PC-3 (cell line): ENCODE data around the gene RBM26. TPM values are rescaled to one million over a fixed set of nuclear protein-coding genes. Genes with fewer than 3 reads are reported as not detected.

ENCODE experiments used
- ATAC-seq: fragments of 200-7000 bp; cut with Tn5 transposase; 2 replicates; pipeline ENCODE4 v1.9.1; 2020; ENCODE audit warnings: mild to moderate bottlenecking, moderate library complexity
- BruUV-seq: library from RNA; stranded (reverse); fragments of 400-500 nt; replicated peaks from 2 replicates; lab custom pipeline; 2021; lab: Mats Ljungman, UMichigan
- CTCF ChIA-PET: fragments of 300-600 bp; sonication (Branson Sonifier 250); formaldehyde crosslinking; loops from one replicate; lab custom pipeline; 2022; ENCODE audit warnings: antibody characterized with exemption; lab: Charles Lee
- POLR2A ChIA-PET: fragments of 300-600 bp; sonication (Branson Sonifier 250); formaldehyde crosslinking; loops from one replicate; lab custom pipeline; 2022; ENCODE audit warnings: antibody characterized with exemption; ENCODE audit not compliant: unreplicated experiment; lab: Charles Lee
- DNase-seq: peaks from one replicate; pipeline ENCODE4 v3.0.0-alpha.2; 2015
- H2AFZ ChIP-seq: fragments of 300-600 bp; sonication (generic); 2 replicates; pipeline ENCODE4 v1.6.0; 2016; ENCODE audit warnings: antibody characterized with exemption, low read length
- H3F3A ChIP-seq: fragments of 300-600 bp; sonication (generic); one replicate; pipeline ENCODE4 v1.6.0; 2017; ENCODE audit warnings: antibody characterized with exemption, low read length, control low read depth, mild to moderate bottlenecking; ENCODE audit not compliant: unreplicated experiment
- H3K27ac ChIP-seq: fragments of 300-600 bp; sonication (generic); 2 replicates; pipeline ENCODE4 v1.5.1; 2016; ENCODE audit warnings: mild to moderate bottlenecking, low read length
- H3K27me3 ChIP-seq: fragments of 300-600 bp; sonication (generic); 2 replicates; pipeline ENCODE4 v1.6.1; 2016; ENCODE audit warnings: low read length, mixed read lengths
- H3K36me3 ChIP-seq: fragments of 300-600 bp; sonication (generic); 2 replicates; pipeline ENCODE4 v1.6.1; 2016; ENCODE audit warnings: low read depth, mixed run types, low read length, mixed read lengths
- H3K4me1 ChIP-seq: fragments of 300-600 bp; sonication (generic); 2 replicates; pipeline ENCODE4 v1.5.1; 2016; ENCODE audit warnings: low read length; ENCODE audit not compliant: insufficient read depth
- H3K4me2 ChIP-seq: fragments of 300-600 bp; sonication (generic); 2 replicates; pipeline ENCODE4 v1.6.0; 2016; ENCODE audit warnings: low read length
- H3K4me3 ChIP-seq: fragments of 300-600 bp; sonication (generic); 2 replicates; pipeline ENCODE4 v1.5.1; 2016; ENCODE audit warnings: mild to moderate bottlenecking, low read length, mixed read lengths
- H3K79me2 ChIP-seq: fragments of 300-600 bp; sonication (generic); 2 replicates; pipeline ENCODE4 v1.6.1; 2017; ENCODE audit warnings: low read length, mixed read lengths
- H3K9ac ChIP-seq: fragments of 300-600 bp; sonication (generic); 2 replicates; pipeline ENCODE4 v1.6.0; 2016; ENCODE audit warnings: mild to moderate bottlenecking, low read length
- H3K9me2 ChIP-seq: fragments of 300-600 bp; sonication (generic); replicated peaks from 2 replicates; pipeline ENCODE4 v1.6.1; 2016; ENCODE audit warnings: mixed run types, low read length, mixed read lengths
- H3K9me3 ChIP-seq: fragments of 300-600 bp; sonication (generic); 2 replicates; pipeline ENCODE4 v1.6.1; 2016; ENCODE audit warnings: low read length, mixed read lengths
- H4K20me1 ChIP-seq: fragments of 300-600 bp; sonication (generic); 2 replicates; pipeline ENCODE4 v1.6.1; 2016; ENCODE audit warnings: low read length, mixed read lengths
- EZH2 ChIP-seq: fragments of 300-600 bp; sonication (generic); IDR thresholded peaks from one replicate; pipeline ENCODE4 v1.6.1; 2017; ENCODE audit warnings: antibody characterized with exemption, mild to moderate bottlenecking, low read length; ENCODE audit not compliant: unreplicated experiment
- EZH2phosphoT487 ChIP-seq: fragments of 300-600 bp; sonication (generic); IDR thresholded peaks from 2 replicates; pipeline ENCODE4 v1.6.1; 2018; ENCODE audit warnings: mild to moderate bottlenecking, antibody characterized with exemption, low read length, borderline replicate concordance
- intact Hi-C: fragments of 100-400 bp; cut with micrococcal nuclease; formaldehyde crosslinking; loops from 2 replicates; pipeline ENCODE4 v1.9.0; 2023
- total RNA-seq: library from RNA; depleted of rRNA; stranded (reverse); fragments of >200 nt; gene quantifications from 2 replicates; pipeline ENCODE4 v1.2.3, GENCODE V29; 2014
- TF ChIP-seq, protein P1 (sequence below): fragments of 300-600 bp; sonication (generic); conservative IDR thresholded peaks from 2 replicates; pipeline ENCODE4 v1.5.1; 2017; ENCODE audit warnings: antibody characterized with exemption, low read depth, mild to moderate bottlenecking, low read length

Gene RBM26
- total RNA-seq, 1 experiment from 2014 or later: 16.1 TPM

DNA sequence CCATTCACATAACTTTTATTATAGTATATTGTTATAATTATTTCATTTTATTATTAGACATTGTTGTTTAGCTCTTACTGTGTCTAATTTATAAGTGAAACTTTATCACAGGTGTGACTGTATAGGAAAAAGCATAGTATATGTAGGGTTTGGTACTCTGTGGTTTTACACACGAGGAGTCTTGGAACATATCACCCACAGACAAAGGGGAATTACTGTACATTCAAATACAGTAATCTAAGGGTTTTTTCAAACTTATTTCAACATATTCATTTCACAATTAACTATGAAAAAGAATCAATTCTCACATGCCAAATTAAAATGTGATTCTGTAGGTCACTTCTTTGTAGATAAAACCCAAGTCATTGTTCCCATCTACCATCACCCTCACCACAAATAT lies 46.0 kb downstream of the RBM26 start:
- no peaks in the 10 kb centered on the region for H3K79me2 ChIP-seq
- no peaks in the 10 kb centered on the region for H3K4me1 ChIP-seq
- no peak overlapping the region for H3K27ac ChIP-seq
- DNase-seq: no peak
- H4K20me1 ChIP-seq: no peaks in the 10 kb centered on the region
- CTCF ChIA-PET: no interaction called here
- H3K9ac ChIP-seq: no peak overlapping the region
- no peaks in the 10 kb centered on the region for H3K9me2 ChIP-seq
- ATAC-seq: no peak
- BruUV-seq: no TSS peak
- H2AFZ ChIP-seq: no peak overlapping the region
- no peak overlapping the region for H3K4me2 ChIP-seq
- H3K9me3 ChIP-seq: no peaks in the 10 kb centered on the region
- POLR2A ChIA-PET: no interaction called here
- no peak for TF ChIP-seq EZH2phosphoT487
- peaks cover 46% of the 10 kb centered on the region for H3K36me3 ChIP-seq
- intact Hi-C loops: no loop called here
- H3K27me3 ChIP-seq: no peaks in the 10 kb centered on the region
- no peaks in the 10 kb centered on the region for H3F3A ChIP-seq
- no peak overlapping the region for H3K4me3 ChIP-seq

- intact Hi-C loops: no loop called here
- Histone ChIP-seq H4K20me1 (no peaks in the 10 kb centered on the region), H3K9ac (no peak overlapping the region), H3K27me3 (no peaks in the 10 kb centered on the region), H3F3A (no peaks in the 10 kb centered on the region), H3K4me3 (no peak overlapping the region), H3K9me2 (no peaks in the 10 kb centered on the region), H3K79me2 (no peaks in the 10 kb centered on the region), H3K9me3 (no peaks in the 10 kb centered on the region), H3K4me2 (no peak overlapping the region), H3K4me1 (no peaks in the 10 kb centered on the region), H3K36me3 (peaks cover 44% of the 10 kb centered on the region), H2AFZ (no peak overlapping the region), H3K27ac (no peak overlapping the region)
- TF ChIP-seq EZH2phosphoT487: no peak
- no peak for TF ChIP-seq EZH2
- TF ChIP-seq, protein P1, sequence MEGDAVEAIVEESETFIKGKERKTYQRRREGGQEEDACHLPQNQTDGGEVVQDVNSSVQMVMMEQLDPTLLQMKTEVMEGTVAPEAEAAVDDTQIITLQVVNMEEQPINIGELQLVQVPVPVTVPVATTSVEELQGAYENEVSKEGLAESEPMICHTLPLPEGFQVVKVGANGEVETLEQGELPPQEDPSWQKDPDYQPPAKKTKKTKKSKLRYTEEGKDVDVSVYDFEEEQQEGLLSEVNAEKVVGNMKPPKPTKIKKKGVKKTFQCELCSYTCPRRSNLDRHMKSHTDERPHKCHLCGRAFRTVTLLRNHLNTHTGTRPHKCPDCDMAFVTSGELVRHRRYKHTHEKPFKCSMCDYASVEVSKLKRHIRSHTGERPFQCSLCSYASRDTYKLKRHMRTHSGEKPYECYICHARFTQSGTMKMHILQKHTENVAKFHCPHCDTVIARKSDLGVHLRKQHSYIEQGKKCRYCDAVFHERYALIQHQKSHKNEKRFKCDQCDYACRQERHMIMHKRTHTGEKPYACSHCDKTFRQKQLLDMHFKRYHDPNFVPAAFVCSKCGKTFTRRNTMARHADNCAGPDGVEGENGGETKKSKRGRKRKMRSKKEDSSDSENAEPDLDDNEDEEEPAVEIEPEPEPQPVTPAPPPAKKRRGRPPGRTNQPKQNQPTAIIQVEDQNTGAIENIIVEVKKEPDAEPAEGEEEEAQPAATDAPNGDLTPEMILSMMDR: no peak
- ATAC-seq (no peak), DNase-seq (no peak)
- ChIA-PET CTCF (no interaction called here), POLR2A (no interaction called here)
- BruUV-seq: no TSS peak
These were observed 47.0 kb downstream of the RBM26 start for GRCh38 chr13:79359064-79359463.

DNA sequence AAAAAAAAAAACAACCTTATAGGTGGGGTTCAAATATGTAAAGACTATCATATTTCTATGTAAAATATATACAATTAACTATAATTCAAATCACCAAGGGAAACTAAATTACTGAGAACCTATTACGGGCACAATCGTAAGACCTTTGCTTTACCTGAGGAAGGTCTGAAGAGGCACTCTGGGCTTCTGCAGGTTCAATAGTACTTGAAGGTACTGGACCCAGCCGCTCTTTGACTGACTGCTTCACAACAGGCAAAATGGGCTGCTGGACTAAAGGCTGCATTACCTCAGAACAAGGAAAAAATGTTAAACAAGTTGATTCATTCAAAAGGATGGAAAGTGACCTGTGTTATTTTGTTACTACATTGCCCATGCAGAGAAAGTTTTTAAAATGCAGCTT lies 51.8 kb downstream of the RBM26 start:
- intact Hi-C loops: no loop called here
- DNase-seq: no peak

More for the DNA sequence above, 51.8 kb downstream of the RBM26 start:
- Histone ChIP-seq H3K4me2 (no peak overlapping the region), H4K20me1 (no peaks in the 10 kb centered on the region), H3K79me2 (no peaks in the 10 kb centered on the region), H3K9me3 (no peaks in the 10 kb centered on the region), H3K27ac (no peak overlapping the region), H3K4me1 (no peaks in the 10 kb centered on the region), H3F3A (no peaks in the 10 kb centered on the region), H3K9ac (no peak overlapping the region), H3K4me3 (no peak overlapping the region), H2AFZ (no peak overlapping the region), H3K9me2 (no peaks in the 10 kb centered on the region), H3K36me3 (peaks cover 47% of the 10 kb centered on the region), H3K27me3 (no peaks in the 10 kb centered on the region)
- BruUV-seq: no TSS peak
- ChIA-PET CTCF (no interaction called here), POLR2A (no interaction called here)
- no peak for ATAC-seq
- TF ChIP-seq EZH2: no peak
- TF ChIP-seq, protein P1: no peak
